Panc1 (cell line): ENCODE results near the gene SAMD4A. TPM values are rescaled to one million over a fixed set of nuclear protein-coding genes. Genes with fewer than 3 reads are reported as not detected.

Experiments
- ATAC-seq: fragments of 200-7000 bp; cut with Tn5 transposase; 2 replicates; pipeline ENCODE4 v1.9.1; 2020; ENCODE audit warnings: mild to moderate bottlenecking, moderate library complexity
- BruUV-seq: library from RNA; stranded (reverse); fragments of 400-500 nt; replicated peaks from 2 replicates; lab custom pipeline; 2021; lab: Mats Ljungman, UMichigan
- CTCF ChIA-PET: fragments of 300-600 bp; sonication (Branson Sonifier 250); formaldehyde crosslinking; loops from one replicate; lab custom pipeline; 2022; ENCODE audit warnings: antibody characterized with exemption; lab: Charles Lee
- POLR2A ChIA-PET: fragments of 300-600 bp; sonication (Branson Sonifier 250); formaldehyde crosslinking; loops from one replicate; lab custom pipeline; 2022; ENCODE audit warnings: antibody characterized with exemption; lab: Charles Lee
- DNase-seq: peaks from one replicate; pipeline ENCODE4 v3.0.0-alpha.2; 2010; ENCODE audit warnings: low read depth, low spot score
- H3K27ac ChIP-seq: 2 replicates; pipeline ENCODE4 v1.5.1; 2011; ENCODE audit warnings: mild to moderate bottlenecking, low read length, inconsistent platforms
- H3K27me3 ChIP-seq: fragments of 200-500 bp; sonication (Bioruptor generic); 2 replicates; pipeline ENCODE4 v1.6.0; 2014; ENCODE audit warnings: low read length, inconsistent platforms; ENCODE audit not compliant: control insufficient read depth, insufficient read depth
- H3K36me3 ChIP-seq: fragments of 200-500 bp; sonication (Bioruptor generic); 2 replicates; pipeline ENCODE4 v1.5.1; 2014; ENCODE audit warnings: inconsistent platforms, mild to moderate bottlenecking, low read length, moderate library complexity; ENCODE audit not compliant: control insufficient read depth, insufficient read depth
- H3K4me1 ChIP-seq: 2 replicates; pipeline ENCODE4 v1.5.1; 2011; ENCODE audit warnings: inconsistent platforms, mild to moderate bottlenecking, low read length, moderate library complexity; ENCODE audit not compliant: control insufficient read depth, insufficient read depth
- H3K4me3 ChIP-seq, 2 experiments: 2 replicates each; pipeline ENCODE4 v1.5.1; 2011 to 2012; ENCODE audit warnings: low read depth in 2 of 2, low read length in 2 of 2, mild to moderate bottlenecking in 2 of 2, inconsistent platforms in 1 of 2, moderate library complexity in 1 of 2
- H3K9me3 ChIP-seq: fragments of 200-500 bp; sonication (Bioruptor generic); 2 replicates; pipeline ENCODE4 v1.5.1; 2014; ENCODE audit warnings: low read depth, mild to moderate bottlenecking, inconsistent platforms, low read length, moderate library complexity; ENCODE audit not compliant: control insufficient read depth, insufficient read depth
- POLR2AphosphoS5 ChIP-seq: IDR thresholded peaks from 2 replicates; pipeline ENCODE4 v1.6.1; 2012; ENCODE audit warnings: mild to moderate bottlenecking, low read depth, low read length, moderate library complexity
- SIN3A ChIP-seq: IDR thresholded peaks from 2 replicates; pipeline ENCODE4 v1.6.1; 2012; ENCODE audit warnings: low read depth, mild to moderate bottlenecking, low read length, moderate library complexity, borderline replicate concordance; ENCODE audit not compliant: insufficient read depth
- TCF7L2 ChIP-seq: IDR thresholded peaks from 2 replicates; pipeline ENCODE4 v1.6.1; 2011; ENCODE audit warnings: mild to moderate bottlenecking, low read depth, low read length, inconsistent platforms
- in situ Hi-C: cut with HindIII; loops from 2 replicates; pipeline ENCODE4 v1.10.0; 2016; ENCODE audit warnings: low sequenced_read_pairs, low pct_unique_long_range_greater_than_20kb
- intact Hi-C: fragments of 100-400 bp; cut with micrococcal nuclease; formaldehyde crosslinking; loops from one replicate; pipeline ENCODE4 v1.10.0; 2022; ENCODE audit not compliant: unreplicated experiment
- total RNA-seq: library from RNA; stranded (reverse); gene quantifications from one replicate; pipeline ENCODE4 v1.2.1, GENCODE V29; 2021; ENCODE audit not compliant: unreplicated experiment
- TF ChIP-seq, protein P1 (sequence below): fragments of 450-650 bp; IDR thresholded peaks from 2 replicates; pipeline ENCODE4 v1.5.1; 2017; ENCODE audit warnings: mild to moderate bottlenecking
- TF ChIP-seq, protein P2 (sequence below), 2 experiments: IDR thresholded peaks; 2 replicates each; pipeline ENCODE4 v1.6.1; 2011 to 2012; ENCODE audit warnings: low read depth in 2 of 2, control low read depth in 1 of 2, low read length in 1 of 2, mild to moderate bottlenecking in 1 of 2, moderate library complexity in 1 of 2; ENCODE audit not compliant: insufficient read depth in 1 of 2

The SAMD4A gene
- total RNA-seq, 1 experiment from 2014 or later: 15.2 TPM

DNA sequence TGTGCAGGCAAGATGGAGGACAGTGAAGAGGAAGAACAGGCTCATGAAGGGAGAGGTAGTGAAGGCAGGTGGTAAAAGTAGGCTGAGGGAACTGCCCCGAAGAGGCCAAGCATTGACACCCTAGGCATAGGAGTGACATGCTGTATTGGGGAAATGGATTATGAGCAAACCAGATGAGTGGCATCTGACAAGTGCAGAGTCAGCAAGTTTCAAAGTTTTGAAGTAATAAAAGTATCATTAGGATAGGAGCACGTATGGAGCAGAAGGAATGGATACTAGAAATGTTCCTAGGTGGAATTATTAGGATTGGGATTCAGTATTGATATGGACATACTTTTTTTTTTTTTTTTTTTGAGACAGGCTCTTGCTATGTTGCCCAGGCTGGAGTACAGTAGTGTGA lies 139.8 kb downstream of the SAMD4A start:
- Histone ChIP-seq H3K36me3 (no peaks in the 10 kb centered on the region), H3K9me3 (no peaks in the 10 kb centered on the region), H3K4me1 (no peaks in the 10 kb centered on the region), H3K4me3 (no peak overlapping the region), H3K27me3 (no peaks in the 10 kb centered on the region), H3K27ac (no peak overlapping the region)
- DNase-seq (no peak), ATAC-seq (no peak)
- TF ChIP-seq TCF7L2 (no peak), SIN3A (no peak), POLR2AphosphoS5 (no peak)
- TF ChIP-seq, protein P1, sequence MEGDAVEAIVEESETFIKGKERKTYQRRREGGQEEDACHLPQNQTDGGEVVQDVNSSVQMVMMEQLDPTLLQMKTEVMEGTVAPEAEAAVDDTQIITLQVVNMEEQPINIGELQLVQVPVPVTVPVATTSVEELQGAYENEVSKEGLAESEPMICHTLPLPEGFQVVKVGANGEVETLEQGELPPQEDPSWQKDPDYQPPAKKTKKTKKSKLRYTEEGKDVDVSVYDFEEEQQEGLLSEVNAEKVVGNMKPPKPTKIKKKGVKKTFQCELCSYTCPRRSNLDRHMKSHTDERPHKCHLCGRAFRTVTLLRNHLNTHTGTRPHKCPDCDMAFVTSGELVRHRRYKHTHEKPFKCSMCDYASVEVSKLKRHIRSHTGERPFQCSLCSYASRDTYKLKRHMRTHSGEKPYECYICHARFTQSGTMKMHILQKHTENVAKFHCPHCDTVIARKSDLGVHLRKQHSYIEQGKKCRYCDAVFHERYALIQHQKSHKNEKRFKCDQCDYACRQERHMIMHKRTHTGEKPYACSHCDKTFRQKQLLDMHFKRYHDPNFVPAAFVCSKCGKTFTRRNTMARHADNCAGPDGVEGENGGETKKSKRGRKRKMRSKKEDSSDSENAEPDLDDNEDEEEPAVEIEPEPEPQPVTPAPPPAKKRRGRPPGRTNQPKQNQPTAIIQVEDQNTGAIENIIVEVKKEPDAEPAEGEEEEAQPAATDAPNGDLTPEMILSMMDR: no peak
- TF ChIP-seq, protein P2, sequence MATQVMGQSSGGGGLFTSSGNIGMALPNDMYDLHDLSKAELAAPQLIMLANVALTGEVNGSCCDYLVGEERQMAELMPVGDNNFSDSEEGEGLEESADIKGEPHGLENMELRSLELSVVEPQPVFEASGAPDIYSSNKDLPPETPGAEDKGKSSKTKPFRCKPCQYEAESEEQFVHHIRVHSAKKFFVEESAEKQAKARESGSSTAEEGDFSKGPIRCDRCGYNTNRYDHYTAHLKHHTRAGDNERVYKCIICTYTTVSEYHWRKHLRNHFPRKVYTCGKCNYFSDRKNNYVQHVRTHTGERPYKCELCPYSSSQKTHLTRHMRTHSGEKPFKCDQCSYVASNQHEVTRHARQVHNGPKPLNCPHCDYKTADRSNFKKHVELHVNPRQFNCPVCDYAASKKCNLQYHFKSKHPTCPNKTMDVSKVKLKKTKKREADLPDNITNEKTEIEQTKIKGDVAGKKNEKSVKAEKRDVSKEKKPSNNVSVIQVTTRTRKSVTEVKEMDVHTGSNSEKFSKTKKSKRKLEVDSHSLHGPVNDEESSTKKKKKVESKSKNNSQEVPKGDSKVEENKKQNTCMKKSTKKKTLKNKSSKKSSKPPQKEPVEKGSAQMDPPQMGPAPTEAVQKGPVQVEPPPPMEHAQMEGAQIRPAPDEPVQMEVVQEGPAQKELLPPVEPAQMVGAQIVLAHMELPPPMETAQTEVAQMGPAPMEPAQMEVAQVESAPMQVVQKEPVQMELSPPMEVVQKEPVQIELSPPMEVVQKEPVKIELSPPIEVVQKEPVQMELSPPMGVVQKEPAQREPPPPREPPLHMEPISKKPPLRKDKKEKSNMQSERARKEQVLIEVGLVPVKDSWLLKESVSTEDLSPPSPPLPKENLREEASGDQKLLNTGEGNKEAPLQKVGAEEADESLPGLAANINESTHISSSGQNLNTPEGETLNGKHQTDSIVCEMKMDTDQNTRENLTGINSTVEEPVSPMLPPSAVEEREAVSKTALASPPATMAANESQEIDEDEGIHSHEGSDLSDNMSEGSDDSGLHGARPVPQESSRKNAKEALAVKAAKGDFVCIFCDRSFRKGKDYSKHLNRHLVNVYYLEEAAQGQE (IDR thresholded peaks at IDR 0.05; ENCODE audit: insufficient read depth in 1 of 2, low read depth in 2 of 2, low read length in 1 of 2): no peak
- in situ Hi-C loops: no loop called here
- no TSS peak for BruUV-seq
- POLR2A ChIA-PET: no interaction called here
- intact Hi-C loops: no loop called here
- CTCF ChIA-PET: no interaction called here

DNA sequence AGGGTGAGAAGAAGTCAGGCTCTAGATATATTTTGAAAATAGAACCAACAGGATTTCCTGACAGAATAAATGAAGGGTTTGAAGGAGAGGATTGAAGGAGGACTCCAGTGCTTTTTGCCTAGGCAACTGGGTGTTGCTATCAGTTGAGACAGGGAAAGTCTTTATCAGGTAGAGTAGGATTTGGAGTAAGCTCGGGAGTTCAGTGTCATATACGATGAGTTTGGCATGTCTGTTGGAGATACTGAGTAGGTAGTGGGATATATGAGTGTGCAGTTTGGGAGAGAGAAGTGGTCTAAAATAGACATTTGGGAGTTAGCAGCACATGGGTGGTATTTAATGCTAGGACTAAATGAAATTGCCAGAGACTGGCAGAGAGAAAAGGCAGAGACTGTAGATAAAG lies 141.2 kb downstream of the SAMD4A start:
- intact Hi-C loops (no loop called here), in situ Hi-C loops (no loop called here)
- DNase-seq (no peak), ATAC-seq (no peak)
- Histone ChIP-seq H3K9me3 (no peaks in the 10 kb centered on the region), H3K36me3 (no peaks in the 10 kb centered on the region), H3K4me1 (no peaks in the 10 kb centered on the region), H3K4me3 (no peak overlapping the region), H3K27me3 (no peaks in the 10 kb centered on the region), H3K27ac (no peak overlapping the region)
- no TSS peak for BruUV-seq
- ChIA-PET POLR2A (no interaction called here), CTCF (no interaction called here)
- TF ChIP-seq, protein P1: no peak
- TF ChIP-seq, protein P2 (IDR thresholded peaks at IDR 0.05; ENCODE audit: insufficient read depth in 1 of 2, low read depth in 2 of 2, low read length in 1 of 2): no peak
- TF ChIP-seq POLR2AphosphoS5: no peak
- TF ChIP-seq SIN3A: no peak
- no peak for TF ChIP-seq TCF7L2
